GM23338 (cell line): ENCODE results near the gene RNASE11.

Experiments used
- CTCF ChIP-seq, 2 experiments: fragments of 200-600 bp in 1 of 2; sonication (generic) in 1 of 2; conservative IDR thresholded peaks; 2 replicates each; pipeline versions ENCODE4 v1.5.1 to v1.6.1; 2016 to 2017; ENCODE audit warnings: antibody characterized with exemption in 2 of 2, low read depth in 2 of 2, mild to moderate bottlenecking in 2 of 2, moderate library complexity in 1 of 2
- ETS1 ChIP-seq: IDR thresholded peaks from 2 replicates; pipeline ENCODE4 v1.6.1; 2016; ENCODE audit warnings: antibody characterized with exemption
- EZH2 ChIP-seq: fragments of 200-600 bp; sonication (generic); IDR thresholded peaks from one replicate; pipeline ENCODE4 v1.8.0; 2017; ENCODE audit warnings: antibody characterized with exemption, mild to moderate bottlenecking, low read depth; ENCODE audit not compliant: unreplicated experiment
- POLR2AphosphoS5 ChIP-seq: IDR thresholded peaks from 2 replicates; pipeline ENCODE4 v1.6.1; 2016; ENCODE audit warnings: antibody characterized with exemption, low read depth
- ZNF114 ChIP-seq: fragments of 250-450 bp; sonication (Bioruptor Pico); IDR thresholded peaks from 2 replicates; pipeline ENCODE4 v1.5.0; 2020; ENCODE audit warnings: mild to moderate bottlenecking, moderate library complexity
- ZNF462 ChIP-seq: fragments of 250-450 bp; sonication (Bioruptor Pico); IDR thresholded peaks from 2 replicates; pipeline ENCODE4 v1.5.0; 2020; ENCODE audit warnings: mild to moderate bottlenecking, moderate library complexity

GRCh38 chr14:20603813-20604690, 16.3 kb upstream of the RNASE11 start:
- TF ChIP-seq EZH2: no peak
- no peak for TF ChIP-seq CTCF (conservative IDR thresholded peaks at IDR 0.05; ENCODE audit: low read depth in 2 of 2)
- no peak for TF ChIP-seq ZNF114 (CRISPR knock-in tag)
- TF ChIP-seq ETS1: no peak
- no peak for TF ChIP-seq POLR2AphosphoS5
- TF ChIP-seq ZNF462 (CRISPR knock-in tag): no peak
